Right lung (tissue), 10 donors: ENCODE measurements around the gene CNPY1. TPM values are rescaled to one million over a fixed set of nuclear protein-coding genes. Genes with fewer than 3 reads are reported as not detected.
"Not testable (repeated sequence)": the region's sequence is repeated elsewhere in the genome, so short reads cannot be mapped to it uniquely, and the experiment has no call there.

Experiments used
- DNase-seq, 2 donors: peaks; one replicate each; pipeline ENCODE4 v3.0.0-alpha.2; 2013
- long read RNA-seq, 8 donors: transcript quantifications; one replicate each; lab custom pipeline, GENCODE V29; 2026
- polyA plus RNA-seq, 5 donors: library from polyadenylated mRNA; unstranded; fragments of 120-200 nt; gene quantifications; one replicate each; pipeline versions ENCODE4 v1.2.1 to v1.2.3, GENCODE V29; 2013; ENCODE audit warnings: inconsistent platforms in 1 of 5, low replicate concordance in 1 of 5; ENCODE audit not compliant: insufficient read length in 5 of 5, insufficient read depth in 1 of 5

Gene CNPY1
- not detected for polyA plus RNA-seq
- long read RNA-seq, donor 1 = 0 reads
- long read RNA-seq, donor 2 = 0 reads
- long read RNA-seq, donor 3 = 0 reads
- long read RNA-seq, donor 4 = 0 reads
- long read RNA-seq, donor 5 = 0 reads
- long read RNA-seq, donor 6 = 0 reads
- long read RNA-seq, donor 7 = 0 reads
- long read RNA-seq, donor 8 = 0 reads

DNA sequence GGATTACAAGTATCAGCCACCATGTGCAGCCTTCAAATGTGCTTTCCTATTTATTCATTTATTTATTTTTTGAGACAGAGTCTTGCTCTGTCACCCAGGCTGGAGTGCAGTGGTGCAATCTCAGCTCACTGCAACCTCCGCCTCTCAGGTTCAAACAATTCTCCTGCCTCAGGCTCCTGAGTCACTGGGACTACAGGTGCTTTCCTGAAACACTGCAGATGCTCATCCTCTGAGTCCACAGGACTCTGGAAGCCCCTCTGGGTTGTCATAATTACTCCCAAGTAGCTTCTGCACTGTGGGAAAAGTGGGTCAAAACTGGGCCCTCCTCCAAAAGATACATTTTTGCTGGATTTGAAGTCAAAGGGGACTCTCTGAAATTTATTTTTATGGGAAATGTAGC is at the start of gene CNPY1:
Gene CNPY1, minus strand, starts transcription at position 111 of the 400 bp plus-strand sequence. CDS start 630 bp downstream, outside the sequence.
- DNase-seq = not testable (repeated sequence)

DNA sequence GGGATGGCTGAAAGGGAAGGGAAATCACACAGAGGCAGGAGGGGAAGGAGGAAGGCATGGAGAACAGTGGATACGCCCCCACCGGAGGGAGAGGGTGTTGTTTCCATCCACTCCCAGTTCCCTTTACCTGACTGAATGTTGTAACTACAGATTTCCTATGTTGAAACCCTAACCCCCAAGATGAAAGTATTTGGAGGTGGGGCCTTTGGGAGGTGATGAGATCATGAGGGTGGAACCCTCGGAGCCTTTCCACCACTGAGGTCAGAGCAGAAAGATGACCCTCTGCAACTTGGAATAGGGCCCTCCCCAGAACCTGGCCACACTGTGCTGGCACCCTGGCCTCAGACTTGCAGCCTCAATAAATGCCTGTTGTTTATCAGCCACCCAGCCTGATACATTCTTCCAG is 48.6 kb upstream of the CNPY1 start:
- DNase-seq = no peak

DNA sequence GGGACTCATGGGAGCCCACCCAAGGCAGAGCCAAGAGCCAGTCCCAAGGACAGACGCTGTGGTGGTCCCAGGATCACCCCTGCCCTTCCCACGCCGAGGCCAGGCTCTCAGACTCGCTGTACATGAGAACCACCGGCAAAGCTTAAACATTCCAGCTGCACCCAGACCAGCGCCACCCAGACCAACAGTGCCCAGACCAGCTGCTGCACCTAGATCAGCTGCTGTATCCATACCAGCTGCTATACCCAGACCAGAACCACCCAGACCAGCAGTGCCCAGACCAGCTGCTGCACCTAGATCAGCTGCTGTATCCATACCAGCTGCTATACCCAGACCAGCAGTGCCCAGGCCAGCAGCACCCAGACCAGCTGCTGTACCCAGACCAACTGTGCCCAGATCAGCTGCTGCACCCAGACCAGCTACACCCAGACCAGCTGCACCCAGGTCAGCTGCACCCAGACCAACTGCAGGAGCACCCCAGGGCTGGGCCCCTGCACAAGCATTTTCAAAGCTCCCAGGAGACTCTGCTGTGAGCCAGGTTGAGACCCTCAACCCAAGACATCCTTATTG is 47.9 kb upstream of the CNPY1 start:
- no peak for DNase-seq

DNA sequence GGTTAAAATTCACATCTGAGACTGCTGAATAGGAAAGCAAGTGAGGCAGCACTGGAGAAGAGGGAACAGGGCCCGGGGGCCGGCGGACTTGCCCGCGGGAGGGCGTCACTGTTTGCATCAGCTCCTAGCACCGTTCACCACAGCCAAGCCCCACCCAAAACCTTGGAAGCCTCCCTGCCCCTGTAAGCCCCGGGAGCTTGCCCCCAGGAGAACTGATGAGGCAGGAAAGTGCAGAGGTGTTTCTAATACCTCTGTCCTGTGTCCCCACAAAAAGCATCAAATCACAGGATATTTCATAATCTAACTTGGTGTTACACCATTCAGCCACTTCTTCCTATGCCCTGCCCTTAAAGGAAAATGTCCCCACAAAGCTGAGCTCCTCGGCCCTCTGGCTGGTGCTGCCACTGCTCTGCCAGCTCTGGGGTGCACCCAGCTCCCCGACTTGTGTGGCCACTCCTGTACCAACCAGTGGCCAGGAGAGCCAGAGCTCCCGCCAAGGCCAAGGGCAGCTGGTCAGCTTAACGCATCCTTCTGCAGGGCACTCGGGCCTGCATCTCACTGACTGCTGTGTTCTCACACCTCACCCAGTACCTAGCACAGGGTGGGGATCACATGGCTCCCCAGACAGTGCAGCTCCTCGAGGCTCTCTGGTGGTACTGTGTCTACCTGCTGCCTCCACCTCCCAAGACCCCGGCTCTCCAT is 47.3 kb upstream of the CNPY1 start:
- DNase-seq = no peak

DNA sequence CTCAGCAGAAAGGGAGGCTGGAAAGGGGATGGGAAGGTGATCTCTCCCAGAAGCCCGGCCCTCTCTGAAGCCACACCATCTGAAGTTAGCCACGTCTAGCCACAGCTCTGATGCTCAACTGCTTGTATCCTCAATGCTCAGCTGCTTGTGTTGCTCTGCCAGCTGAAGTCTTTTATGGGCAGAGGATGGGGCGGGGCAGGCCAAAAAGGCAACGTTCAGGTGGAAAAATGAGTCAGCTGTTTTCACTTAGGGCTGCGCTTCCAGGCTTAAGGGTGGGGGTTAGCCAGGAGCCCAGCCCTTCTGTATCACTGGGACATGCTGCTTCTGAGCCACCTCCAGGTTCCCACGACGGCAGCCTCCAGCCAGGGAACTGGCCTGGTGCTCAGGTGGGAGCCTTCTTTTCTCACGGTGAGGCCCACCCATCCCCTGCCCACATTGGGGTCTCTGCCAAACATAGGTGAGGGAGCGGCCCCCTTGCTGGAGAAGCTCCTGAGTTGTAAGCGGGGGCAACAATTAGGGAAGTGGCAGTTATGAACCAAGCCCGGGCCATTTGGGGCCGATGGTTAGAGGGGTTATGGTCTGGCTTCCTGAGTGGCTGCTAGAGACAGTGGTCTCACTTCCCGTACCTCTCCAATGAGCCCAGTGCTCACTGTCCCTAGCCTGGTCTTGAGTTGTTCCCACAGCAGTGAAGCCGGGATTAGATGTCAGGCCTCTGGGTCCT is 44.9 kb upstream of the CNPY1 start:
- no peak for DNase-seq

DNA sequence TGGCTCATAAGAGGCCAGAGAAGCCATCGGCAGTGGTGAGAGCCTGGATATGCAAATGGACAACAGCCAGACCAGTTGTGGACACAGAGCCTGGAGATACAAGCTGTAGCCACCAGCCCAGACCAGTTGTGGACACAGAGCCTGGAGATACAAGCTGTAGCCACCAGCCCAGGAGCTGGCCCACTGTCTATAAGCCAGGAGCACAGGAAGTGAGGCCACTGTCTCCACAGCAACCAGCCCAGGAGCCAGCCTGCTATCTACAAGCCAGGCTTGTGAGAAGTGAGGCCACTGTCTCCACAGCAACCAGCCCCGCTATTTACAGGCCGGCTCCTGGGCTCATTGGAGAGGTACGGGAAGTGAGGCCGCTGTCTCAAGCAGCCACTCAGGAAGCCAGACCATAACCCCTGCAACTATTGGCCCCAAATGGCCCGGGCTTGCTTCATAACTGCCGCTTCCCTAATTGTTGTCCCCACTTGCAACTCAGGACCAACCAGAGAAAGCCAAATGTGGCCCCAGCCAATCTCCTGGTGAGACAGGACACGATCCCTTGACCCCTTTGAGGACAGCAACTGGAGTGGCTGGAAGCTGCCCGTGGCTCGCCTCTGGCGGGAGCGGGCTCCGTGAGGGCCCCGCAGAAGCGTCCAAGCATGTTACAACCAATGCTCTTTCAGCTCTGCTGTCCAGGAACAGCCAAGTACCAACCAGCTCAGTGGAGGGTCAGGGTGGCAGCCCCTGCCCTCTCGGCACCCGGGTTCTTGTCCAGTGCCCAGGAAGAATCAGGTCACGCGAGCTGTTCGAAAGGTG is 44.1 kb upstream of the CNPY1 start:
- peak; percentile 17 to 27 for DNase-seq

DNA sequence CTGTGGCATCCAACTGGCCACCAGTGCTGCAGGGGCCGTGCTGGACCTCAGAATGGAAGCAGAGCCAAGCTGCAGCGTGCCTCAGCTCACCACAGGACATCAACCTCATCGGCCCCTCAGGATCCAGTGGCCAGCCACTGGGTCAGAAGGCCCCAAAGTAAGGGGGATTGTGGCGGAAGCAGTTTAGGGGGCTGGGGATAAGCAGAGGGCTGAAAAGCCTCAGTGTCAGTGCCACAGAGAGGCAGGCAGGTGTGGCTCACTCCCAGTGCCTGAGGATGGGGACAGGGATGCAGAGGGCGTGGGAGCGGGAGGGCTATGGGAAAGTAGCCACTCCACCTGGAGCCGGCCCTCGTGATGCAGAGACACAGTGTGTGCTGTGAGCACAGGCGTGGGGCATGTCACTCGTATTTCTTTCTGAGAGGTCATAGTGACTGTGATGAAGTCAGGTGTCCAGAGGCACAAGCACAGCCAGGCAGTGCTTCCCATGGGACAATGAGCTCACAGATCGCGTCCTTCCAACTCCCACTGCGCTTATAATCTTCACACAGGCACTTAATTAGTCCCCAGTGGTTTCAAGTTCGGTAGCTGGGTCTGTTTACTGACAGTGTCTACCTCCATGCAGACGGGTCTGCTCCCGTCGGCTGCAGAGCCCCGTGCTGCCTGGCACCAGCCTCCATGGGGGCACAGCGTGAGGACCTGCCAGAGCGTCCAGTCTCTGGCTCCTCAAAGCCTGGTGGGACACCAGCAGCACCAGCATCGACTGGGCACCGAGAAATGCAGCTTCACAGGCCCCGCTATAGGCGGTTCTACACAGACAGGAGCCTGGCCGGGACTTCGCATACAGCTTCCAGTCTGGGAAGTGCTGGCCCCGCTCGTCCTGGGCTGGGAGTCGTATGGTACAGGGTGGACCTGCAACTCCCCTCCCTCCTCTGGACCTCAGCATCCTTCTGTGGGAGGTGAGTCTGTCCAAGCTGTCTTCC is 42.9 kb upstream of the CNPY1 start:
- DNase-seq = no peak

DNA sequence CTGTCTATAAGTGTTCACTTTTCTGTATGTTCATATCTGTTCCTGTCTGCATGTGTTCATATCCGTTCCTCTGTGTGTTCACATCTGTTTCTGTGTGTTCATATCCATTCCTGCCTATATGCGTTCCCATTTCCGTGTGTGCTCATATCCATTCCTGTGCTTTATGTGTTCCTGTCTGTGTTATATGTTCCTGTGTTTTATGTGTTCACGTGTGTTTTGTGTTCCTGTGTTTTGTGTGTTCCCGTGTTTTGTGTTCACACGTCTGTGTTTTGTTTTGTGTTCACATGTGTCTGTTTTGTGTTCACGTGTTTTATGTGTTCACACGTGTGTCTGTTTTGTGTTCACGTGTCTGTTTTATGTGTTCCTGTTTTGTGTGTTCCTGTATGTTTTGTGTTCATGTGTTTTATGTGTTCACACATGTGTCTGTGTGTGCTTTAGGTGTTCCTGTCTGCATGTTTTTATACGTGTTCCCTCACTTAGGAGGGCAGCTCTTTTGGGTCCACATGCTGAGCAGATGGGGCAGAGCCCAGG is 42.2 kb upstream of the CNPY1 start:
- DNase-seq = no peak

DNA sequence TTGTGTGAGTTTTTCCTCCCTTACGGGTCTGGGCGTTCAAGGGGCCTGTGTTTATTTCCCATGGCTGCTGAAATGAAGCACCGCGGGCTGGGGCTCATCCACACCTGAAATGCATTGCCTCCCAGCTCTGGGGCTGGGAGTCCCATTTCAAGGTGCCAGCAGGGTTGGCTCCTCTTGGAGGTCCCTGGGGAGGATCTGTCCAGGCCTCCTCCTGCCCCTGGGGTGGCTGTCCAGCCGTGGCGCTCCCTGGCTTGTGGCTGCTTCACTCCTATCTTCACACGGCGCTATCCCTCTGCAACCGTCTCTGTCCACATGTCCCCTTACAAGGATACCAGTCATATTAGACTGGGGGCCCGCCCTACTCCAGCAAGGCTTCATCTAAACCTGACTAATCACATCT is 41.1 kb upstream of the CNPY1 start:
- no peak for DNase-seq

DNA sequence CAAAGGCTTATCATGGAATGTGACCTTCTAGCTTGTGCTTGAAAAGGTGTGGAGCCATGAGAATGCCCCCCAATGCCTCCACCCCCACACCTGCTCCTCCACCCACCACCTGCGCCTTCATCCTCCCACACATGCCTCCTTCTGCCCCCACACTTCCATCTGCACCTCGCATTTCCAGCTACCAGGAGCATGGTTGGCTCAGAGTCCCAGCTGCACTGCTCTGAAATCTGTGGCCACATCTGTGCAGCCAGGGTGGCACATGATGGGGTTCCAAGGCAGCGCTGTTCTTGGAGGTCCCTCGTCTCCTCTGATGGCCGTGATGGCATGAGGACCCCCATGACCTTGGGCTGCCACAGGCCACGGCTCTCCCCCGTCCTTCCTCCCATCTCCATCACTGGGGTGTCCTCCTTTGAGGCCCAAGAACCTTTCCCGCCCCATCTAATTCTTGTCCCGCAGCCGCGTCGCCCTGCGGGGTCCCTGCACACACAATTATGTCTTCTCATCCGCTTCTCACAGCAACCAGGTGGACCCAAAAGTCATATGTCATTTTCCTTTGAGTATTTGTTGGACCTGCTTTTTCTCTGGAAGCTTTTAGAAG is 40.6 kb upstream of the CNPY1 start:
- DNase-seq = no peak

DNA sequence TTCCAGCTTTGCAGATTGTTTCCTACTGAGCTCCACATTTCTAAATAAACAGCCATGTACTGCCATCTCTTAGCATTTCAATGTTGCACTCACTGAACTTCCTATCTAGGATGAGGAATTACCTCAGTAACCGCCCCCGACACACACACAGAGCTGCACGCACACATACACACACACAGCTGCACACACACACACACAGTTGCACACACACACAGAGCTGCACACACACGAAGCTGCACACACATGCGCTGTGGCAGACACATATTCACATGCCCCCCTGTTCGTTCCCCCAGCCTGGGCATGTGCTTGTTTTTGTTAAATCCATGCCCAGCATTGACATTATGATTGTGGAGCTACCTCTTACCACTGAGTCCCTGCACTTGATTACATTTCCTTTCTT is 39.6 kb upstream of the CNPY1 start:
- no peak for DNase-seq

DNA sequence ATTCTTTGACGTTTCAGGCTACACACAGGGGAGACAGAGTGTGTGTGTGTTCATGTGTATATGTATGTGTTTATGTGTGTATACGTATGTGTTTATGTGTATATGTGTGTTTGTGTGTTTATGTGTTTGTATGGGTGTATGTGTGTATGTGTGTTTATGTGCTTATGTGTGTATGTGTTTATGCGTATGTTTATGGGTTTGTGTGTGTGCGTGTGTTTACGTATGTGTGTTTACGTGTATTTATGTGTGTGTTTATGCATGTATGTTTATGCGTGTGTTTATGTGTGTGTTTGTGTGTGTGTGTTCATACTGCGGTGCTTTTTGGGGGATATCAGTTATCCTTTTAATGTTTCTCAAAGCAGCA is 39.2 kb upstream of the CNPY1 start:
- no peak for DNase-seq

DNA sequence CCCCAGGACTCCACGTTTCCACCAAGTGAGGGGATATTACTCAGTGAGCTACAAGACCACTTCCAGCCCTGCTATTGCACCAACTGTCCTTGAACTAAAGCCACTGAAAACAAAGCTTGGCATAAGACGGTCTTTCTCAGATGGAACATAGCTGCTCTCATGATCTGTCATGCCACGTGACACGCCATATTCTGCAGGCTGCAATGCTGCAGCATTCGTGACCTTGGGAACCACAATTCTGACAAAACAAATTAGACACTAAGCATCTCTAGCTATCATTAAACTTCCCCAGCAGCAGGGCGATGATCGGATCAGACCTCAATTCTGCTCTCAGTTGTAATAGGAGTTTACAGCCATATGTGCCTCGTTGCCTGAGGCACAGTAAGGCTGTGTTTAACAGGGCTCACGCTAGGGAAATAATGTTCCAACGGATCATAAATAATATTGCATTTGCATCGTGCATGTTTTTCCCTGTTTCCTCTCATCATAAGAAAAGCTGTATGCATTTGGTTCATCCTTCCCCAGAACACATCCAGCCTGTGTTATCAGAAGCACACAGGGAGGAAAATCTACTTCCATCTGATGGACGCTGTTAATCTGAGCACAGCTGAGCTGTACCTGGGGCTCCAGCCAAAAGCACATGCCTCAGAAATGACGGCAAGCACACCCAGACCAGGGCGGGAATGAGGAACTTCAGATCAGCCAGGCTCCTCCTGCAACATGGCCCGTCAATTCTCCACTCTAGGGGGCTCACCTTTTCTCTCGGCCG is 38.6 kb upstream of the CNPY1 start:
- DNase-seq = no peak

DNA sequence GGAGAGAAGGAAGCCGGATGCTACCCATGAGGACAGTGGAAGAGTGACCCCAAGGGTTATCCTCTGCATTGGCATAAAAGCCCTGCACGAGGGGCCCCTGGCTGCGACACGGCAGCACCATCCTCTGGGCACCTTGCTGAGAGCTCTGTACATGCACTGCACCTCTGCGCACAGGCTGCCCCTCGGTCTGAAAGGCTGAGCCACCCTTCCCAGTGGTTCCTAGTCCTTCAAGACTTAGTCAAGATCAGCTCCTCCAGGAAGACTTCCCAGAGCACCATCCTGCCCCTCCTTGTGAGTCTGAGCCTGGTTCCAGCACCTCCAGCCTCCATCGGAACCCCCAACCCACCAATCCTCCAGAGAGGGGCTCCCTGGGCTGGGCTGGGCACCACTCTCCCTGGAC is 37.9 kb upstream of the CNPY1 start:
- DNase-seq = no peak

DNA sequence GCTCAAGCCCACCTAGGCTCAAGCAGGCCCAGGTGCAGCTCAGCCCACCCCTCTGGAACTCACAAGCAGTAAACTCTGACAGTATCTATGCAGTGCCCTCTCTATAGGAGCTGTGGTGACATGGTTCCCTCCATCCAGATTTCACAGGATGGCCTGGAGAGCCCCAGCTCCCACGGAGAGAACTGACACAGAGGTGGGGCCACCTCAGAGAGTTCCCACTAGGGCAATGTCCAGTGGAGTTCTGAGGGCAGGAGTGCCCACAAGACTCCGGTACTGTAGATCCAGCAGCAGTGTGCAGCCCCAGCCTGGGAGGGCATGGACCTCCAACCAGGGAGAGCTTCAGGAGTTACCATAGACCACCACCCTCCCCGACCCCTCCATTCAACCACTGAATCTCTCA is 37.3 kb upstream of the CNPY1 start:
- DNase-seq = no peak

DNA sequence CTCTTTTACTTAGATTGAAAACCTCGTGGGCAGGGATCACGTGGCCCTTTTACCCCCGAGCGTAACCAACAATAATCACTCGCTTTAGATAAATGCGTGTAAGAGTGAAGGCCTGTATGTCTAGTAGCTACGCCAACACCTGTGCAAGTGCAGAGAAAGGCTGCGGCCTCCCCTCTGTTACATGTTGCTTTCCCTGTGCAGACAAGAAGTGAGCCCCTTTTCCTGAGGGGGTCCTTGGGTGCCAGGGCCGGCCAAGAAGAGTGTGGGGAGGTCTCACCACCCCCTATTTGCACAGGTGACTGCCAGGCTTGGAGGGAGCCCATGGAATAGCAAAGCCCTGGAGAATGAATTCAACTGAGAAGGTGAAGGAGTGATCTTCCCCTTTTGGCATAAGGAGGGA is 35.6 kb upstream of the CNPY1 start:
- no peak for DNase-seq

DNA sequence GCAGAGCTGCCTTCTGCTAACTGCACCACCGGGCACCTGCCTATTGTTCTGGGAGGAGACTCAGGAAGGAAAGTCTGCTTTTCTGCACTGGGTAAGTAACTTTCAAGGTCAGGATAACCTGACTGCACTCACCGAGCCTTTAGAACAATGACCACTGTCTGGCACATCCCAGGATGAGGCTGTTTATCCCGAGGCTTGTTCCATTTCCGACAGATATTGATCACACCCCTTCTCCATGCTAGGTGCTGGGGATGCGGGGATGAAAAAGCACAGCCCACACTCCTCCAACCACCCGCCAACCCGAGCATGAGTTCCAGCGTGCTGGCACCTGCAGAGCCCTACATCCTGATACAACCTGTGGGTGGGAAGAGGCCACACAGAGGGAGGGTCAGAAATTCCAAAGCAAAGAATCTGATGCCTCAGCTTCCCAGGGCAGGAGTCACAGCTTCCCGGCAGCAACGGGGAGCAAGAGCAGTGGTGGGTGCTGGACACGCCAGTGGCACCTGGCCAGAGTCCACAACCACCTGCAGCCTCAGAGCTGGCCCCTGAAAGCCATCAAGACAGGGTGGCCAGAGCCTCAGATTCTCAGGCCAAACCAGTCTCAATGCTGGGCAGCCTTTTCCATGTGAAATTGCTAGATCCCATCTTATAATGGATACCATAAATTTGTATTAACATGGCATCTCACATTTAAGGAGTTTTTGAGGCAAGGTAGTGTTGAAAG is 34.9 kb upstream of the CNPY1 start:
- no peak for DNase-seq

DNA sequence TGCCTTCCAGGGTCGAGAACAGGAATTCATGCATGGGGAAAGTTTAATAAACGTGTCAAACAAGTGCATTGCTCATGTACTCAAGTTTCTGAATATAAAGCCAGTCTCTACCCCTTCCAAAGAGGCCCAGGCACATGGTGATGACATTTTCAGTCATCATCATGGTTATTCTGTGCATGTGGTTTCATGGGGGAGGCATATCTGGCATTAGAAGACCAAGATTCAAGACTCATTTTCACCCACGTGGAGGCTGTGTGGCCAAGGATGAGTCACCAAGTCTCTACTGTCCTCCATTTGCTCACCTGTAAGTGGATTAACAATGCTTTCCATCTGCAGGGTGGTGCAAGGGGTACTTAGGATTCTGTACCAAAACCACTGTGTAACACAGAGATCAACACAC is 34.0 kb upstream of the CNPY1 start:
- no peak for DNase-seq

DNA sequence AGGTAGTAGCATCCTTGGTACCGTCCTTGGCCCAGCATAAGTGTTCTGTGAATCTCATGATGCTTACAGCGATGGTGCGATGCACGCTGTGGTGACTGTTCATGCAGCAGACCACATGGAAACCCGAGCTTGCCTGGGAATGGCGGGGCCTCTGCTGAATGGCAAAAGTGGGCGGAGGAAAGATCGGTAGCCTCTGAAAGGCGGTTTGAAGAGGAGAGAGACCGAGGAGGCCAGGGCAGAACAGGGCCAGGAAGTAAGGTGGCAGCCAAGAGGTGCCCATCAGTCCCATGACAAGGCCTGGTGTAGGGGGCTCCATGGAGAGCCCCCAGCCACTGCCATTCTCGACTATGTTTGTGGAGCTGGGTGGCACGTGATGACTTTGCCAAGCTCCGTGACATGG is 33.2 kb upstream of the CNPY1 start:
- no peak for DNase-seq
